Activated CD4-positive, alpha-beta T cell treated with anti-CD3 and anti-CD28 coated beads, Interleukin-2, amount 50 U/mL, for 16 hours (primary cell): Measurements from ENCODE around the gene PERCC1.

Source experiments
- DNase-seq: peaks from one replicate; pipeline ENCODE4 v3.0.0-alpha.2; 2020

The PERCC1 gene

DNA sequence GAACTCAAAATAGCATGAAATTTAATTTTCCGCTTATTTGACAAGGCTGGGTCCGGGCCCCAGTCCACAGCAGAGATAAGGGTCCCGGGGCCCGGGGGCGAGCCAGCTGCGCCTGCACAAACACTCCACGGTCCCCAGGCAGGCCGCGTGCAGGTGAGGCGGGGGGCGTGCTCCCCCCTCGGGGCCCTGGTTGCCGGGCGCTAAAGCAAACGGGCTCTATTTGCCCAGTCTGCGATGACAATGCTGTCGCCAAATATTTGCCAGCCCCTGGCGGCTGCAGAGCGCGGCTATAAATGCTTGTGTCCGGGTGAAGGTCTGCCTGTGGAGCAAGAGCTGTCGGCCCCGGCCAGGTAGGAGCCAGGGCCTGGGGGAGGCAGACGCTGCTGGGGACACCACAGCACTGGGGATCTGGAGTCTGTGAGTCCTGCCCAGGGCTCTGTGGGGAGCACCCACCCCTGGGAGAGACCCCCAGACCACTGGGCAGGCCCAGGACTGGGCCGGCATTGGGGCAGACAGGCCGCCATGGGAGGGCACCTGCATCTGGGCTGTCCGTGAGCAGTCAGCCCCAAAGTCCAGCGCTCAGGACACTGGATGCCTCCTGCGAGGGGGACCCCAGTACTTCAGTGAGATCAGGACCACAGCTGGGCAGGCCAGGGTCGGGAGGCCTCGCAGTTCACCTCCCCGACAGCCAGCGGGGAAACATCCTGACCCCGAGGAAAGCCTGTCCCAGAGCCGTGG is at the start of gene PERCC1:
Gene PERCC1 (plus strand): TSS at position 320 of the 738 bp plus-strand sequence. CDS start 1,516 bp downstream, outside the sequence.
- DNase-seq = no peak

DNA sequence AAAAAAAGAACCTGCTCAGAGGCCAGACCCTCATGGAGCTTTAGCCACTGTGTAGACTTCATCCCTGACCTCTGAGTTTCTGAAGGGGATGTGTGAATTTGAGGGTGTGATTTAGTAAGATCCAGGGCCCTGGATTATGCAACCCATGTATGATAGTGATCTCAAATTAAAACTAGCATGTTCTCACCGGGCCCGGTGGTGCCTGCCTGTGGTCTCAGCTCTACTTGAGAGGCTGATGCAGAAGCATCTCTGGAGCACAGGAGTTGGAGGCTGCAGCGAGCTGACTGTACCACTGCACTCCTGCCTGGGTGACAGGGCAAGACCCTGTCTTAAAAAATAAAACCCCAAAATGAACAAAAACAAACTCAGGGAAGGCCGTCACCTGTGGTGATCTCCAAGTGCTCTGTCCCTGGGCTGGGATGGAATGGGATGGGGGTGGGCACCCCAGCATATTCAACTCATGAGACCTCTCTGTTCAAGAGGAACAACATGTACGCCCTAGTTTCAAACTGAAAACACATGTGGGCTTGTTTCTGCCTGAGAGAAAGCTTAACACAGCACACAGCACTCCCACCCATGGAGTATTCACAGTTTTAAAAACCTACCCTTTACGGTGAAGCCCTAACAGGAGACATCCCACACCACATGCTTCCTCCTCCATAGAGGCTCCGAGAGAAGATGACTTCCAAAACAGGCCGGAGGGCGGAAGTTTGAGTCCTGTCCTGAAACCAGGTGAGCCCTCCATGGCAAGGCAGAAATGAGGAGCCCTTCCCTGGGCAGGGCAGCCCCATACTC is 49.1 kb upstream of the PERCC1 start:
- no peak for DNase-seq

DNA sequence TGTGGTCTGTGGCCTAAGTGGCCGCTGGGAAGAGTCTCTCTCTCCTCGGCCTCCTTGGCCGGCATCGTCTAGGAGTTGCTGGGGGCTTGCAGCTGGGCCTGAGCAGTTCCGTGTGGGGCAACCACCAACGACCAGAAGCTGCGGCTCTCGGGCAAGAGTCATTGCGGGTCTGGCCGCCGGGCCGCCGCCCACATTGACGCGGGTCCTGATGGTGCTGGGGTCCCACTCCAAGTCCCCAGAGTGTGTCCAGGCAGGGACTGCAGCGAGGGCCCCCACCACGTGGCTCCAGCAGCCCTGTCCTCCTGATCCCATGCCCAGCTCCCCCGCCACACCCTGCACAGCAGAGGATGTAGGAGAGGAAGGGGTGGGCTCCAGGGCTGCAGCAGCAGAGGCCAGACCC is 47.3 kb upstream of the PERCC1 start:
- no peak for DNase-seq

DNA sequence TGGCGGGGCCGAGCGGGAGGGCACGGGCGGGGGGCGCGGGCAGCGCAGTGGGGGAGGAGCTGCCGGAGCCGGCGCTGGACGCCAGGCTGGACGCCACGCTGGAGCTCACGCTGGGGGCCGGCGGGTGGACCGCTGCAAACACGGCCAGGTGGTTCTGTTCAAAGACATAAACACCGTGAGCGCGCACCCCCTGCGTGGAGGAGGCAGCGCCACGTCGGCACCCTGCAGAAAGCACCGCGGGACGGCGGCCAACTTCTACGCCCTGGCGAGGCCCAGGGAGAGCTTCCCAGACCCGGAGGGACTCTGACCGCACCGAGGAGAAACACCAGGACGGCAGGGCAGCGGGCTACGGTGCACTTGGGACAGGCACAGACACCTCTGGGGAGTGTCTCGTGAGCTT is 45.6 kb upstream of the PERCC1 start:
- DNase-seq = no peak

DNA sequence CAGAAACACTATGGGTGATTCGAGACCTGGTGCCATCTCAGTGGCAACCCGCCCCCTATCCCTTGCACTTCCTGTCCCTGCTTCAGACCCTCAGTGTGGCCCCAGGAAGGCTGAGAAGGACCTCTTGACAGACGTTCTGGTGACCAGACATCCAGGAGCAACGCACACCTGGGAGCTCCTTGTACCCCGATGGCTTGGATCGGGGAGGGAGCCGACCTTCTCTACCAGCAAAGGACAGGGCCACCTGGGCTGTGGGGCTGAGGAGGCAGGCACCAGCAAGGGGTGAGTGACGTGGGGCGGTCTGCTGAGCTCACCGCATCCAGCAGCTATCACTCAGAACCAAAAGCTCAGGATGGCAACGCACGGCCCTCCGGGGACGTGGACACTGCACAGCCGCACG is 43.5 kb upstream of the PERCC1 start:
- no peak for DNase-seq

DNA sequence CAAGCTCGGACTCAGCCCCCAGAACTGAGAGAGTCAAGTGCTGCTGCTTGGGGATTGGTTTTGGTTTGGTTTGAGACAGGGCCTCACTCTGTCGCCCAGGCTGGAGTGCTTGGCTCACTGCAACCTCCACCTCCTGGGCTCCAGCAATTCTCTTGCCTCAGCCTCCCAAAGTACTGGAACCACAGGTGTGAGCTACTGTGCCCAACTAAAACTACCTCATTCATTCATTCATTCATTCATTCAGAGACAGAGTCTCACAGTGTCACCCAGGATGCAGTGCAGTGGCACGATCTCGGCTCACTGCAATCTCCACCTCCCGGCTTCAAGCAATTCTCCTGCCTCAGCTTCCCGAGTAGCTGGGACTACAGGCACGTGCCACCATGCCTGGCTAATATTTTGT is 41.1 kb upstream of the PERCC1 start:
- no peak for DNase-seq

DNA sequence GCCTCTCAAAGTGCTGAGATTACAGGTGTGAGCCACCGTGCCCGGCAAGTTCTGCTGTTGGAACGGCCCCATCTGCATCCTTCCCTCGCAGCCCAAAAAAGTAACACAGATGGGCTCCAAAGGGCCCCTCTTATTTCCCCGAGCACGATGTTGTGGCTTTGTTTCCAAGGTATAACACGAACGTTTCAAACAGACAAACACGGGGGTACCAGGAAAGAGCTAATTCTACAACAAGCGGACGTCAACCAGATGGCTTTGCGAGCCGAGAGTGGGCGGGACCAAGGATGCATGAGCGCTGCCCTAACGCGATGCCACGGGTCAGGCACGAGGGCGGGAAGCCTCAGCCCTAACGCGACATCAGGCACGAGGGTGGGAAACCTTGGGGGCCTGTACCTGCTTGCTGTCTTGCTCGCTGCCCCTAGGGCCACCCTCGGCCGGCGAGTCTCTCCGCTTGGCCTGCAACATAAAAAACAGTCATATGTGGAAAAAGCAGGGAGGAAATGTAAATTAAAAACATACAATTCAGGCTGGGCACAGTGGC is 40.6 kb upstream of the PERCC1 start:
- no peak for DNase-seq

DNA sequence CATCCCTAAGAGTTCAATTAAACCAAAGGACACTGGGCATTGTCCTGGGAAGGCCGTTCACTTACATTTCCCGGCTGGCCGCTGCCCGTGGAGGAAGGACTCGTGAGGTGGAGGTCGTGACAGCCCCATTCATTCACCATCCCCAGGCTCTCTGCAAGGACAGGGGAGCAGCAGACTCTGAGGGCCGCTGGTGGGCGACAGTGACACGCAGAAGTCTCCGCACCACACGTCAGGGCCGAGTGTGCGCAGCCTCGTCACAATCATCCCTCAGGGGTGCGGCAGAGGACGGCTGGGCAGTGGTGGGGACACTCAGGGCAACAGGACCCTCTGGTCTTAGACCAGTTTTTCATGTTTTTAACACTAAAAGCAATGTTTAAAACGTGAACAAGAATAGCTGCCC is 38.1 kb upstream of the PERCC1 start:
- DNase-seq = no peak

DNA sequence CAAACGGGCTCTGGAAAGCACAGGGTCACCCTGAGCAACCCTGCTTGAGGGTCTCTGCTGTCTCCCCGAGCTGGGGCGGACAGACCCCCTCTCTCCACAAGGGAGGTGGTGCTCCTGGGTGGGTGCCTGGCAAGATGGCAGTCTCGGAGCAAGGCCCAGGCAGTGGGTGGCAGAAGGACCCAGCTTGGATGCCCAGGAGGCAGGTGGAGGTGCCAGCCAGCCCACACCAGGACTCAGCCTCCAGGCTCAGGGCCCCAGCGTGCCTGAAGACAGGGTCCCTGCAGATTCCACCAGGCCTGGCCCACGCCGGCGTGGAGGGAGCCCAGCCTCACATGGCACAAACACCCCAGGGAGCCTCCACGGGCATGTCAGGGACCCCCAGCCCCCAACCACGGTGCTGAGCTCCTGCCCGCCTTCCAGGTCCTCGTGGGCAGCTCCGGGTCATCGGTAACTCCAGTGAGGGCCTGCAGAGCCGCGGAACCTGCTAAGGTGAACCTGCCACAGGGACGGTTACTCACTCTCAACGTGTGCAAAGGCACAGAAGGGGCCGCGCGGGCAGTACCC is 37.2 kb upstream of the PERCC1 start:
- DNase-seq = no peak

DNA sequence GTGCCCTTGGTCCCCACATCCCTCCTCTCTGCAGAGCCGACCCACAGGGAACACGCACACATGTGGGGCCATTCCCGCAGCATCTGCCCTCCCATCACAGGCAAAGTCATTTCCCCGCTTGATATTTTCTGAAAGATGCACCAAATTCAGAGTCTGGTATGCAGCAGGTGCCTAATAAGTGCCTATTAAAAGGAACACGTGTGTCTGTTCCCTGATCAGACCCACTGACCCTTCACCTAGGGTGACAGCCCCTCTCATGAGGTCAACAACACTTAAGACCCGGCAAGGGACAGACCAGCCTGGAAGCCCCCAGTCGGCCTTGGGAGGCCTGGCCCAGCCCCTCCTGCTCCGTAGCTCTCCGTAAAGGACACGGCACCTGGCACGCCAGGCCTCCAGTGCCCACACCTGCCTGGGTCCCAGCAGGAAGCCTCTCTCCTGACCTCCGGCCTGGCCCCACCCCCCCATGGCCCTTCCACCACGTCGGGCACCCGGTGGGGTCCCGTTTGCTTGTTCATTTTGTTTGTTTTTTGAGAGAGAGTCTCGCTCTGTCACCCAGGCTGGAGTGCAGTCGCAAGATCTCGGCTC is 36.4 kb upstream of the PERCC1 start:
- no peak for DNase-seq

DNA sequence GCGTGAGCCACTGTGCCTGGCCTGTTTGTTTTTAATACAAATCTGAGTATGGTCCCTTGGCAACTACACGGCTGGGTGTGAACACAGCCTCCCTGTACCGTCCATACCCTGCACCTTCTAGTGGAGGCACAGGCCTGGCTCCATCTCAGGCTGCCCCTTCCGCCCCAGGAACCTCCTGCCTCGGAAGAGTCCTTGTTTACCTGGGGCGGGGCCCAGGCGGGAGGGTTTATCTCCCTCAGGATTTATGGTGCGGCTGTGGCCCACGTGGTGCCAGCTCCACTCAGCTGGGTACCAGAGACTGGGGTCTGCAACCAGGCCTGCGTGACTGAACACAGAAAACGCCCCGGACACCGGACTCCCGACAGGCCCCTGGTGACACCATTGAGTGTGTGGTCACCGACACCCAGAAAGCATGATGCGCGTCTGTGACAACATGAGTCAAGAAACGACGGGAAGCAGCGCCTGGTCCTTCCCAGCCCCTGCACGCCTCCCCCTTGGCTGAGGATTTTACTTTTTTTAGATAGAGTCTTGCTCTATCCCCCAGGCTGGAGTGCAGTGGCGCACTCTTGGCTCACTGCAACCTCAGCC is 35.3 kb upstream of the PERCC1 start:
- DNase-seq = no peak

DNA sequence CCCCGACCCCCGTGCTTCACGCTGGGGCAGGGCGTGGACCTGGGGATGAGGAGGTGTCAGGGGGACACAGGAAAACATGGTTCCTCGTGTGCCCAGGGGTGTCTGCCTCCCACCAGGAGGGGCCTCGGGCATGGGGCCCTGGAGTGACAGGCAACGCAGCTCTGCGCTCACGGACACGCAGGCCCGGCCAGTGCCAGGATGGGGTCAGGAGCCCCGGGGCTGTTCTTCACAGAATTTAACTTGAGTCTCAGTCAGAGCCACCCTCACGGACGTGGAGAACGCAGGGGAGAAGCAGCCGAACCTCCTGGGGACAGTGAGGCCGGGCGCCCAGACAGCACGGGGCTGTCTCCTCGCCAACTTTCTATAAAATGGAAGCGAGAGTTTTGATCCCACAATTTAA is 33.1 kb upstream of the PERCC1 start:
- DNase-seq = no peak

DNA sequence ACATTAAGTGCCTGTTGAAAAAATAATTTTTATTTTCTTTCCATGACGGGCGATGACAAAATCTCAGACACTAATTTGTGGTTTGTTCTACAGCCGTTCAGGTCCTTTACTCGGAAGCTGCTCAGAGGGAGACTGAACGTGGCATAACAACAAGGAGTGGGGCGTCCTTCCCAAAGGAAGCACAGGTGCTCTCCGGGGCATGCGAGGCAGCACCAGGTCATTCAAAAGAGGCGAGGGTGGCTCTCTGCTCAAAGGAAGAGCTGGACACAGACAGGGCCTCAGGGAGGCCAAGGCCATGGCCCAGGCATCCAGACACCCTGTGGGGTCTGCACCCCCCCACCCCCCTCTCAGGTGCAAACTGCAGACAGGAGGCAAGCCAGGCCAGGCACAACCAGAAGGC is 32.5 kb upstream of the PERCC1 start:
- DNase-seq = no peak

DNA sequence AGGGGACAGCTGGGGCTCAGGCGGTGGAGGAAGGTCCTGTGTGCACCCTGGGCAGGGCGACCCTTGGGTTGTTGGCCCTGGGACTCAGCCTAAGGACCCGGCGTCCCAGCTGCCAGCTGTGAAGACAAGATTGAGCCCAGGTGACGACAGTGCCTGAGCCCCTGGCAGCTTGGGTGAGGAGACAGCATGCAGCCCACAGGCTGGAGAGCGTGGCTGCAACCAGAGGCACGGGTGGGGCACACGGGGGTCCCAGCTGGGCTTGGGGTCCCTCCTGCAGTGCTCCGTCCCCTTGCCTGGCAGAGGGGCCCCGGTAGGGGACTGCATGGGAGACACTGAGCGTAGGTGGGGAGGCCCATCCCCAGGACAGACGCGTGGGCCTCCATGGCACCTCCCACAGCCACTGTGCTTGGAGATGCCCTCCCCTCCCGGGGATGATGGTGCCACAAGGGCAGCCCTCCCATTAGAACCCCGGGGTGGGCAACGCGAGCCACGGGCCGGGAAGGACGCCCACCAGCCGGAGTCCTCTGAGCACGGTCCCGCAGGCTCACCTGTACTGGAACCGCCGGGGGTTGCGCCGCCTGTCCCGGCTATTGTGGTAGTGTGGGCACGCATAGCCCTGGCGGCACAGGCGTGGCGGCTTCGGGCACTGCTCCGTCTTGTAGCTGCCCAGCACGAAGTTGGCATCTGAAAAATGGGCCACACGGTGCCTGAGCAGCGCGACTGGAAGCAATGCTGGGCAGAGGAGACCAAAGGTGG is 31.9 kb upstream of the PERCC1 start:
- DNase-seq = no peak

DNA sequence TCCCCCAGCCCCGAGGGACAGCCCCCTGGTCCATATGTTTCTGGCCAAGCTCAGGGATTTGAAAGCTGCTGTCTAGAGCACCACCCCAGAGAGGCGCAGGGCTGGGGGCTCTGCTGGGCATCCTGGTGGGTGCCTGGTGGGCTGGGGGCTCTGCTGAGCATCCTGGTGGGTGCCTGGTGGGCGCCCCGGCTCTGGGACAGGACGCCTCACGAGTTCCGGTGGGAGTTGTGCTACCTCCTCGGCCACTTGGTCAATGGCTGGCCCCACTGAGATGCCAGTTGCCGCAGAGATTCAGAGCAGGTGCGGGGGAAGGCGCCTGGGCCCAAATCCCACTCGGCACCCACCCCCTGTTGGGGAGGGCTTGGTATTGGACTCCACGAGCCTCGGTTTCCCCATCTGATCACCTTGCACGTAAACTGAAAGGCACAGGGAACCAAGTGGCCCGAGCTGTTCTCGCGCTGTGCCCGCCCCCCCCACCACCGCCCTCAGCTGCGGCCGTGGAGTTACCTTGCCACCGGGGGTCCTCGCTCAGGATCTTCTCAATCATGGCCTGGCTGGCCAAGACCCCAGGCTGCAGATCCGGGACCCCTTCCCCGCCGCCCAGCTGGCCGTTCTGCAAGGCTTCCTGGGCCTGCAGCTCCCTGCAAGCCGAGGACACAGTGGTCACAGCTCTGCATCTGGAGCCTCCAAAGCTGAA is 29.7 kb upstream of the PERCC1 start:
- DNase-seq = no peak

DNA sequence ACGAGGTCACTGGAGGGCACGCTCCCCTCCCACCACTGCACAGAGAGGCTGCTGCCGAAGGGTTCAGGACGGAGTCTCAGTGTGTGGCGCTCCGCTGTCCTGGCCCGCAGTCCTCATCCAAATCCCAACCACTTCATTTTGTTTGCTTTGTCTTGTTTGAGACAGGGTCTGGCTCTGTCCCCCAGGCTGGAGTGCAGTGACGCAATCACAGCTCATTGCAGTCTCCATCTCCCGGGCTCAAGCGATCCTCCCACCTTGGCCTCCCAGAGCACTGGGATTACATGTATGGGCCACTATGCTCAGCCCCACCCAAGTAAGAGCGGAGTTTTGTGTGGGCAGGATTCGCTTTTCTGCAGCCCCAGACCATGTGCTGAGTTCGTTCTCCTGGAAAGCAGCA is 29.1 kb upstream of the PERCC1 start:
- no peak for DNase-seq

DNA sequence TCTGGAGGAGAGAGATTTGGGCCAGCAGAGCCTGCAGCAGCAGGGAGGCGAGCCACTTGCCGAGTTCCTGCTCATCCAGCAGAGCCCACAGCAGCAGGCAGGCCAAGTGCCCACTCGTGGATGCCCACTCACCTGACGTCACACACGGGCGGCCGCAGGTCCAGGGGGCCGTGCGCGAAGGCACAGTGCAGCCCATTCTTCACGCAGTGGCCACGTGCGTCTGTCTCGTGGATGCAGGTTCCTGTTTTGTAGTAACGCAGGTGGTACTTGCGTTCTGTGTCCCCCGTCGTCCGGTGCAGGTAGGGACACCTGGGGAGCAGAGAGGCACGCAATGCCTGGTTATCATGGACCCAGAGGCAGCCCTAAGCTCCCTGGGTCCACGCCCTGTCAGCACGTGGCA is 27.8 kb upstream of the PERCC1 start:
- DNase-seq = no peak

DNA sequence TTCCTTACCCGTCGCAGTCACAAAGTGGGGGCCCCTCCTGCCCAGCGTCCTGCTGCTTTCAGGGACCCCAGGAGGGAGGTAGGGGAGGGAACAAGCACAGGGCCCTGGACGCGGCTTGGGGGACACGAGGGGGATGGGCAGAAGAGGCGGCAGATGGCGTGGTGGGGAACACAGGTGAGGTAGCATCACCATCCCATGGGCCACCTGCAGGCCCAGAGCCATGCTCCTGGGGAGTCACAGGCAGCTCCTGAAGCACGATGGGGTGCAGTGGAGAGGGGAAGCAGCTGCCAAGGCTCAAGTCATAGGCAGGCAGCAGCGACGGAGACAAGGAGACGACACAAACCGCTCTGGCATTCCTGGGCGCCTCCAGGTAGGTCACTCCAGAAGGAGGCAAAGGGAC is 27.1 kb upstream of the PERCC1 start:
- DNase-seq = no peak

DNA sequence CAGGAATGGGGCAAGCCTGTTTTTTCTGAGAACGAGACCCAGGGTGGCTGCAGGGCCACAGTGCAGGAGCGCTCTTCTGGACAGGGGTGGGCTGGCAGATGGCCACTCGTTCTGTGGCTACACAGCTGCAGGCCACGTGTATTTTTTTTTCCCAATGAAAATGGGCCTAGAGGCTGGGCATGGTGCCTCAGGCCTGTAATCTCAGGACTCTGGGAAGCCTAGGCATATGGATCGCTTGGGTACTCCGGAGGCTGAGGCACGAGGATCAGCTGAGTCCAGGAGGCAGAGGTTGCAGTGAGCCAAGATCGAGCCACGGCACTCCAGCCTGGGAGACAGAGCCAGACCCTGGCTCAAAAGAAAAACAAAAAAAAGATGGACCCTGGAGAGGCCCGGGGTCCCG is 23.1 kb upstream of the PERCC1 start:
- no peak for DNase-seq

DNA sequence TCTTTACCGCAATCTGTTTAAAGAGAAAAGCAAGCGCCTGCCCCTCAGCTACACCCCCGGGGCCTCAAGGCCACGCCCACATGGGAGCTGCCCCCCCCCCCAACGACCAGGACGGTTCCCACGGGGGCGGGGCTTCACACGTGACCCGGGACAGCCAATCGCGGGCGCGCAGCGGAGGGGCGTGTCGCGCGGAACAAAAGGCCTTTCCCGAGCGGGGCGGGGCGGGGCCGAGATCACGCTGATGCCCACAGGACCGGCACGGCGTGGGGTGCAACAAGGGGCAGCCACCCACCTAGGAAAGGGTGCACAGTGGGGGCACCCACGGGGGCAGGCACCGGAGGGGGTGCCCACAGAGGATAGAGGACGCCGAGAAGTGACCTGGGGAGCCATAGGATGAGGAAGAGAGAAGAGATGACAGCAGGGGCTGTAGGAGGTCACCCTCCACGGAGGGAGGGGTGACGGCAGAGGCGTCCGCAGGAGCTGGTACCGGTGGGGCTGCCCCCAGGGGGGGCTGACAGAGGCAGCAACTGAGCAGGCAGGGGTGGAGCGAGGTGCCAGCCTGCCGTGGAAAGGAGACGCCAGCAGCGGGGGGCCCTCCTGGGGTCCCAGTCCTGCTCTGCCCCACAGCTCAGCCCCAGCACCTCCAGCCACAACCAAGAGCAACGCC is 22.6 kb upstream of the PERCC1 start:
- peak; percentile 94 for DNase-seq

DNA sequence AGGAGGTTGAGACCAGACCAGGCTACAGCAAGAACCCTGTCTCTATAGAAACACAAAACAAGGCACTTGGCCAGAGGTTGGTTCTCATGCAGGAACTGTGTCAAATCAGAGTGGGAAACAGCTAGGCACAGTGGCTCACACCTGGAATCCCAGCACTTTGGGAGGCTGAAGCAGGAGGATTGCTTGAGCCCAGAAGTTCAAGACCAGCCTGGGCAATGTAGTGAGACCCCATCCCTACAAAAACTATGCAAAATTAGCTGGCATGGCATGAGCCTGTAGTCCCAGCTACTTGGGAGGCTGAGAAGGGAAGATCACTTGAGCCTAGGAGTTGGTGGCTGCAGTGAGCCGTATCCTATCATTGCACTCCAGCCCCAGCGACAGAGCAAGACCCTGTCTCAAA is 18.0 kb upstream of the PERCC1 start:
- DNase-seq = no peak
